Ovary (tissue), 10 donors: Measurements from ENCODE around the gene SEC24C. TPM values are rescaled to one million over a fixed set of nuclear protein-coding genes. Genes with fewer than 3 reads are reported as not detected.
"Not testable (repeated sequence)": the region's sequence is repeated elsewhere in the genome, so short reads cannot be mapped to it uniquely, and the experiment has no call there.

Source experiments
- DNase-seq, 5 donors: peaks; one replicate each; pipeline ENCODE4 v3.0.0-alpha.2; 2019 to 2020
- H3K27ac ChIP-seq, 2 donors: fragments of 200-600 bp; one replicate each; pipeline versions ENCODE4 v1.5.1 to v1.8.0; 2019 to 2022
- H3K27me3 ChIP-seq: fragments of 200-600 bp; one replicate; pipeline ENCODE4 v1.8.0; 2022
- H3K36me3 ChIP-seq: fragments of 200-600 bp; sonication (generic); one replicate; pipeline ENCODE4 v1.5.1; 2019
- H3K4me1 ChIP-seq: one replicate; pipeline ENCODE4 v1.8.1; 2013; ENCODE audit warnings: mild to moderate bottlenecking, moderate library complexity; ENCODE audit not compliant: insufficient read depth
- H3K4me3 ChIP-seq: fragments of 200-600 bp; sonication (generic); one replicate; pipeline ENCODE4 v1.5.1; 2017
- H3K9me3 ChIP-seq, 2 donors: fragments of 200-600 bp in 1 of 2; sonication (generic) in 1 of 2; one replicate each; pipeline versions ENCODE4 v1.5.1 to v1.8.1; 2013 to 2019; ENCODE audit warnings: mild to moderate bottlenecking in 1 of 2, moderate library complexity in 1 of 2
- EP300 ChIP-seq: sonication (generic); formaldehyde crosslinking; IDR thresholded peaks from one replicate; pipeline ENCODE4 v1.6.1; 2017; ENCODE audit warnings: antibody characterized with exemption
- POLR2A ChIP-seq: fragments of 450-650 bp; IDR thresholded peaks from one replicate; pipeline ENCODE4 v1.6.1; 2017; ENCODE audit warnings: antibody characterized with exemption, mild to moderate bottlenecking, moderate library complexity
- WGBS, 3 donors: extraction: QIAGEN DNeasy Blood & Tissue Kit in 1 of 3; methylation state at CpG; one replicate each; pipeline versions ENCODE4 v1.1.5 to v1.1.7; 2013 to 2017; 5-methylcytosine and 5-hydroxymethylcytosine counted together
- intact Hi-C, 4 donors: fragments of 100-400 bp; cut with DNase I; formaldehyde crosslinking; loops; one replicate each; pipeline versions ENCODE4 v1.11.0 to v1.15.1; 2022 to 2023
- long read RNA-seq, 3 donors: library from polyadenylated mRNA in 2 of 3; unstranded in 2 of 3; transcript quantifications; one replicate each; pipeline ENCODE4 v2.0.0 and lab custom pipeline, GENCODE V29; 2021 to 2026
- polyA plus RNA-seq, 2 donors: library from polyadenylated mRNA; stranded (reverse); fragments of 200-250 nt in 1 of 2; fragments of 350-450 nt in 1 of 2; fragmentation: Illumina TruSeq in 1 of 2; extraction: RNeasy Lipid Tissue Mini Kit (QIAGEN cat#74804) in 1 of 2; gene quantifications; one replicate each; pipeline ENCODE4 v1.2.3, GENCODE V29; 2013 to 2014
- total RNA-seq, 7 donors: library from RNA; depleted of rRNA in 2 of 7; stranded (reverse); fragments of >200 nt in 2 of 7; fragmentation: NEBNext Ultra II Directional in 3 of 7; extraction: Animal tissue kit (Norgen Biotek cat#: 25700) in 3 of 7; gene quantifications; one replicate each; pipeline versions ENCODE4 v1.1.0 to v1.2.4, GENCODE V29; 2016 to 2023
- TF ChIP-seq, protein P1 (sequence below), 3 donors: fragments of 450-650 bp in 2 of 3; fragments of 200-600 bp in 1 of 3; IDR thresholded peaks; one replicate each; pipeline versions ENCODE4 v1.5.1 to v1.8.0; 2016 to 2022; ENCODE audit warnings: antibody characterized with exemption in 3 of 3, mild to moderate bottlenecking in 1 of 3
- donor health status: DM: no; HTN: no; CAD: no; lungs with moderate emphysema.
- donor health status: DM: no; HTN: no; CAD: no.
- donor health status: Bipolar disorder and iron deficiency.
- donor health status: DM: yes; HTN: yes; CAD: no.
- donor health status: DM: no; HTN: no; CAD: no.
- donor health status: DM: yes; HTN: yes; CAD: no.

SEC24C gene, protein sequence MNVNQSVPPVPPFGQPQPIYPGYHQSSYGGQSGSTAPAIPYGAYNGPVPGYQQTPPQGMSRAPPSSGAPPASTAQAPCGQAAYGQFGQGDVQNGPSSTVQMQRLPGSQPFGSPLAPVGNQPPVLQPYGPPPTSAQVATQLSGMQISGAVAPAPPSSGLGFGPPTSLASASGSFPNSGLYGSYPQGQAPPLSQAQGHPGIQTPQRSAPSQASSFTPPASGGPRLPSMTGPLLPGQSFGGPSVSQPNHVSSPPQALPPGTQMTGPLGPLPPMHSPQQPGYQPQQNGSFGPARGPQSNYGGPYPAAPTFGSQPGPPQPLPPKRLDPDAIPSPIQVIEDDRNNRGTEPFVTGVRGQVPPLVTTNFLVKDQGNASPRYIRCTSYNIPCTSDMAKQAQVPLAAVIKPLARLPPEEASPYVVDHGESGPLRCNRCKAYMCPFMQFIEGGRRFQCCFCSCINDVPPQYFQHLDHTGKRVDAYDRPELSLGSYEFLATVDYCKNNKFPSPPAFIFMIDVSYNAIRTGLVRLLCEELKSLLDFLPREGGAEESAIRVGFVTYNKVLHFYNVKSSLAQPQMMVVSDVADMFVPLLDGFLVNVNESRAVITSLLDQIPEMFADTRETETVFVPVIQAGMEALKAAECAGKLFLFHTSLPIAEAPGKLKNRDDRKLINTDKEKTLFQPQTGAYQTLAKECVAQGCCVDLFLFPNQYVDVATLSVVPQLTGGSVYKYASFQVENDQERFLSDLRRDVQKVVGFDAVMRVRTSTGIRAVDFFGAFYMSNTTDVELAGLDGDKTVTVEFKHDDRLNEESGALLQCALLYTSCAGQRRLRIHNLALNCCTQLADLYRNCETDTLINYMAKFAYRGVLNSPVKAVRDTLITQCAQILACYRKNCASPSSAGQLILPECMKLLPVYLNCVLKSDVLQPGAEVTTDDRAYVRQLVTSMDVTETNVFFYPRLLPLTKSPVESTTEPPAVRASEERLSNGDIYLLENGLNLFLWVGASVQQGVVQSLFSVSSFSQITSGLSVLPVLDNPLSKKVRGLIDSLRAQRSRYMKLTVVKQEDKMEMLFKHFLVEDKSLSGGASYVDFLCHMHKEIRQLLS
- total RNA-seq (10 to 100 TPM; 30.3 to 70.4 (median 58.8) TPM), polyA plus RNA-seq (10 to 100 TPM; 32.2 to 60.5 TPM)
- long read RNA-seq, donor 1, partial matches to known transcripts: 33 of 39 reads
- long read RNA-seq, donor 1, other reads (novel, unspliced or antisense): 6 of 39 reads
- long read RNA-seq, donor 2, full-length matches to known transcripts: 2 of 24 reads
- long read RNA-seq, donor 2, partial matches to known transcripts: 22 of 24 reads
- long read RNA-seq, donor 2, other reads (novel, unspliced or antisense): 0 of 24 reads
- long read RNA-seq, donor 3, full-length matches to known transcripts: 49 of 238 reads
- long read RNA-seq, donor 3, partial matches to known transcripts: 157 of 238 reads
- long read RNA-seq, donor 3, other reads (novel, unspliced or antisense): 32 of 238 reads

DNA sequence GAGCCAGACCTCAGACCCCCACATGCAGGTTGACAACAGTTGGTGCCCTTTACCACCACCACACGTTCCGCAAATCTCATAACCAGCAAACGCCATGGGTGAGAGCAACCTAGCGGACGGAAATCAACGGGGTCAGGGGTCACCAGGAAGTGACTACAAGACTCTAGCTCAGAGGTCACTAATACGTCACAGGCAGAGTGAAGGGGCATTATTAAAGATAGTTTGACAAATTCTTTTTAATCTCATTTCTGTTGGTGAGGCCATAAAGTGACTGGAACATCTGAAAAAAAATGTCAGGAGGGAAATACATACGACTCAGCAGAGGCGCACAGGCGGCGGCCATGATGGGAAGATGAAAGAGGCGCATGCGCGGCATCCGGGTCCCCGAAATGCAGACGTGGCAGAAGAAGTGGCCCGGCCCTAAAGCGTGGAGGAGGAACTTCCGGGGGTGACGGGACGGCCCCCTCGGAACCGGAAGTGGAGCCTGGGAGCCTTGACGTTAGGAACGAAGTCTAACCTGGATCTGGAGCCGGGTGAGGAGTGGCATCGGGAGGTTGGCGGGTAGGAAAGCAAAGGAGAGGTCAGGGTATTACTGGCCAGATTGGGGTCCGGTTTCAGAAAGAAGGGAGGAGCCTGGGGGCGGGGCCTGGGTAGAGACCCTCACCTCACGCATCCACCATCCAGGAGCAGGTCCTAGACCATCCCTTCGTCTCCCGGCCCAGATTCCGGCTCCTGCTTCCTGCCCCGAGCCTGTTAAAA lies at the start of gene SEC24C:
SEC24C (plus strand) TSS at position 468 of the 759 bp plus-strand sequence. CDS start 2,461 bp downstream, outside the sequence.
- TF ChIP-seq, protein P1, sequence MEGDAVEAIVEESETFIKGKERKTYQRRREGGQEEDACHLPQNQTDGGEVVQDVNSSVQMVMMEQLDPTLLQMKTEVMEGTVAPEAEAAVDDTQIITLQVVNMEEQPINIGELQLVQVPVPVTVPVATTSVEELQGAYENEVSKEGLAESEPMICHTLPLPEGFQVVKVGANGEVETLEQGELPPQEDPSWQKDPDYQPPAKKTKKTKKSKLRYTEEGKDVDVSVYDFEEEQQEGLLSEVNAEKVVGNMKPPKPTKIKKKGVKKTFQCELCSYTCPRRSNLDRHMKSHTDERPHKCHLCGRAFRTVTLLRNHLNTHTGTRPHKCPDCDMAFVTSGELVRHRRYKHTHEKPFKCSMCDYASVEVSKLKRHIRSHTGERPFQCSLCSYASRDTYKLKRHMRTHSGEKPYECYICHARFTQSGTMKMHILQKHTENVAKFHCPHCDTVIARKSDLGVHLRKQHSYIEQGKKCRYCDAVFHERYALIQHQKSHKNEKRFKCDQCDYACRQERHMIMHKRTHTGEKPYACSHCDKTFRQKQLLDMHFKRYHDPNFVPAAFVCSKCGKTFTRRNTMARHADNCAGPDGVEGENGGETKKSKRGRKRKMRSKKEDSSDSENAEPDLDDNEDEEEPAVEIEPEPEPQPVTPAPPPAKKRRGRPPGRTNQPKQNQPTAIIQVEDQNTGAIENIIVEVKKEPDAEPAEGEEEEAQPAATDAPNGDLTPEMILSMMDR (IDR thresholded peaks at IDR 0.05): peak in 2 of 3 donors; percentile 7 to 25
- TF ChIP-seq POLR2A (peak; percentile 88), EP300 (no peak)
- H3K27ac ChIP-seq: peak within 1 kb of the TSS; percentile 73 to 81
- no peaks in the 10 kb centered on the region for H3K9me3 ChIP-seq
- peak; percentile 95 to 98 (median 97) for DNase-seq
- intact Hi-C loops: no loop called here
- H3K4me3 ChIP-seq: peak within 1 kb of the TSS; percentile 97
- no peaks in the 10 kb centered on the region for H3K36me3 ChIP-seq
- 0% methylated on average over 36 of the region's 36 CpGs for WGBS, 3 donors
- H3K4me1 ChIP-seq: peaks cover 6% of the 10 kb centered on the region
- no peaks in the 10 kb centered on the region for H3K27me3 ChIP-seq

DNA sequence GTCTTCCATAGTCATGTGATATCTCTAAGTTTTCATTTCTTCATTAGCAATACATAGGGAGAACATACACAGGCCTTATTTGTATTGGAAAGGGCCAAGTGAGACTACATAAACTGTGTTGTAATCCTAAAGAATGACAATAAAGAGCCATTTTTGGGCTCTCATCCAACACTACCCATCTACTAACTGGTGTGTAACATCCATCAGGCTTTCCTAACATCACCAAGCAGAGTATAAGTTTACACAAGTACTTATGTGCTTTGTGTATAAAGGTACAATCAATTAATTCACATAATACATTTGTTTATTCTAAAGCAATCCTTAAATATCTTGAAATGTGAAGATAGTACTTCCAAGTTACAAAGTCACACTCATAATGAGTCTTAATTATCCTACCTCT lies 48.9 kb upstream of the SEC24C start:
- H3K4me3 ChIP-seq, H3K36me3 ChIP-seq, H3K4me1 ChIP-seq, intact Hi-C loops, H3K27me3 ChIP-seq, DNase-seq, H3K9me3 ChIP-seq, H3K27ac ChIP-seq: not testable (repeated sequence)

DNA sequence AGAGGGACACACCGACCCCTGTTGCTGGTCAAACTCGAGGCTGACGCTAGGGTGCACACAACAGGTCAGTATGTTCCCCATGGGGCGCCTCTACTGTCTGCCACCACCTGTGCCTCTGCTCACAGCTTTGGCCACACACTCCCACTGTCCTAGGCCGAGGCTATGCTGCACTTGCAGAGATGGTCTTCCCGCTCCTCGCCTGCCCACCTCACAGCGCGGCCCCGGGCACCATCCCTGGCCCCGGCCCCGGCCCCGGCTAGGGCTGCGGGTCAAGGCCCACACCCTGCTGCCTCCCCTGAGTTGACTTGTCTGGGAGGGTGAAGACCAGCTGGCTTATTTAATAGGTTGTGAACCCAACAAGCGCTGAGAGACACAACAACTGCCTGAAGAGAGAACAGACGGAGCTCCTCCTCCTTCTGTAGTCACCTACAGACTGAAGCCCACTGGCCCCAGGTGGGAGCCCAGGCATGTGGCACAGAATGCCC lies 46.5 kb upstream of the SEC24C start, which contains the start of gene AGAP5:
AGAP5 (minus strand) TSS at position 435 of the 485 bp plus-strand sequence; CDS start at position 81, 354 bp downstream.
- H3K9me3 ChIP-seq, H3K36me3 ChIP-seq, H3K4me3 ChIP-seq, H3K27ac ChIP-seq, H3K4me1 ChIP-seq, H3K27me3 ChIP-seq, DNase-seq, intact Hi-C loops: not testable (repeated sequence)
- 89 to 93% (median 91%) methylated on average over 14 to 16 of the region's 16 CpGs for WGBS, 3 donors

DNA sequence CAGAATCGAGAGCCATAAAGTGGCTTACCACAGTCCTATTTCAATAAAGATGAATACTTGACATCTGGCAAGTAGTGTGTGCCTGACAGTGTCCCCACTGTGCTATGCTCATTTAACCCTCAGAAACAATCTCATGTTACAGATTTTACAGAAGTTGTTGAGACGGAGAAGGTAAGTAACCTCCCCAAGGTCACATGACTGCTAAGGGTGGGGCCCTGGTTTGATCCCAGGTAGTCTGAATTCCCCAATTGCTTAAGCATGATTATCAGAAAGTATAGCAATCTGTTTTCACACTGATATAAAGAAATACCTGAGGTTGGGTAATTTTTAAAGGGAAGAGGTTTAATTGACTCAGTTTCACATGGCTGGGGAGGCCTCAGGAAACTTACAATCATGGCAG lies 45.4 kb upstream of the SEC24C start:
- 96 to 98% (median 97%) methylated on average over 2 of the region's 2 CpGs for WGBS, 3 donors
- H3K36me3 ChIP-seq, H3K27ac ChIP-seq, H3K4me1 ChIP-seq, H3K27me3 ChIP-seq, intact Hi-C loops, H3K4me3 ChIP-seq, DNase-seq, H3K9me3 ChIP-seq: not testable (repeated sequence)

DNA sequence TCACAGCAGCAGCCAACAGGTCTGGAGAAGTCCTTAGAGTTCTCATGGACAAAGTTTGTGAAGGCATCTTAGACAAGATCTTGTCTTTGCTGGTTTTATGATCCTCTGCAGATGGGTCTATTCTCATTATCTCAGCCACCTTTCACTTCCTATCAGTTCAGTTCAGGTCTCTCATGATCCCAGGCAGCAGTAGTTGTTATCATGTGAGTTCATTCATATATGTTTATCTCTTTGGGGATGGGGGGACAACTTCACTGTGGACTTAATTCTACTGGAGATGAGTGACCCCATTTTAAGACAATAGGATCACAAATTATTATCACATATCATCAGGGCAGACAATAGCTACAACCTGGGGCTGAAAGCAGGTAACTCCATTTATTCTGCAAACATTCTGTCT lies 40.2 kb upstream of the SEC24C start:
- H3K27ac ChIP-seq, DNase-seq, H3K27me3 ChIP-seq, H3K4me1 ChIP-seq, H3K36me3 ChIP-seq, H3K4me3 ChIP-seq, H3K9me3 ChIP-seq, intact Hi-C loops: not testable (repeated sequence)

DNA sequence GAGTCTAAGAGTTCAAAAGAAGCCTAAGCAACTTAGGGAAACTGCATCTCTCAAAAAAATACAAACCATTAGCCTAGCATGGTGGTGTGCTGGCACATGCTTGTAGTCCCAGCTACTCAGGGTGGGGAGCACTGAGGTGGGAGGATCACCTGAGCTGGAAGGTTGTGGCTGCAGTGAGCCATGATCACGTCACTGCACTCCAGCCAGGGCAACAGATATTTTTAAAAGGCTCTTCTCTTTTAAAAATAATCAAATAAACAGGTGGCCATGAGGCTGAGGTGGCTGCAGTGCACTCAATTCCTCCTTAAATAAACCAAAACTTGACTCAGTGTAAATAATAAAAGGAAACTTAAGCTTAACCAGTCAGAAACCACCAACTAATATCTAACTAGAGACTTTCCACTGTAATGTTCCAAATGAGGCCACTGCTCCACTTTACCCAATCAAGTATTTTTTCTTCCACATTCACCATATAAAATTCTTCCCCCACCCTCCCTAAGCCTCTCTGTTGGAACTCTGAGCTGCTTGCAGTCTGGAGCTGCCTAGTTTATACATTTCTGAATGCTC lies 38.6 kb upstream of the SEC24C start:
- WGBS, 3 donors: 65 to 88% (median 81%) methylated on average over 1 of the region's 1 CpG
- H3K27me3 ChIP-seq, intact Hi-C loops, H3K4me3 ChIP-seq, H3K9me3 ChIP-seq, H3K4me1 ChIP-seq, H3K36me3 ChIP-seq, H3K27ac ChIP-seq, DNase-seq: not testable (repeated sequence)

DNA sequence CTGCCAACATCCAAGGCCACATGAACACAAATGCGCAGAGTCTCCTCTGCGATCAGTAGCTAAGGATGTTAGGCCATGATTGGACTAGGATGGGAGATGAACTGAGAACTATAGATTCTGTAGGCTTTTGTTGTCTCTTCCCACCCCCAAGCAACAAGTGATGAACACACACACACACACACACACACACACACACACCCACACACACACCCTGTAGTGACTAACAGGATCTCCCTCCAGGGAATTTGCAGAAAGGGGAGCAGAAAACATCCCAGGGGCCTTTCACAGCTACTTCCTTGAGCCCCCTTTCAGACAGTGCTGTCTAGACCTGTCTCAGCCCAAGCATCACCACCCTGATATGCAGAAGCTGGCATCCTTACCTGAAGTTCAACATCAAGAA lies 37.7 kb upstream of the SEC24C start:
- H3K27ac ChIP-seq, H3K36me3 ChIP-seq, intact Hi-C loops, H3K27me3 ChIP-seq, H3K4me1 ChIP-seq, H3K9me3 ChIP-seq, DNase-seq, H3K4me3 ChIP-seq: not testable (repeated sequence)
- WGBS, 3 donors: 98 to 100% (median 100%) methylated on average over 2 of the region's 2 CpGs

DNA sequence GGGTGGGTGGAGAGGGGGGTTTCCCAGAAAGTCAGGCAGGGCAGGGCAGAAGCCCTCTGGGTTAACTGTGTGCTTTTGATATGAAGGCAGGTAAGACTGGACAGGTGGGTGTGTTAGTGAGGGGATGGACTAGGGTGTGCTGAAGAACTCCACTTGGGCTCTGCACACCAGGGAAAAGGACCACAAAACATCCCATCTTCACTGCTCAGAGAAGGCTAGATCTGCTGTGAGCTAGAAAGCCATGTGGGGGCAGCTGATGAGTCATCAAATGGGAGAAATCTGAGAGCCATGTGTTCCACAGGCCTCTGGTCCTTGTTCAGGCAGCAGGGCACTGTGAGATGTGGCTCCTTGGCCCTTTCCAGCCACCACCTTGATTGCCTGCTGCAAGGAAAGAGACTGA lies 36.5 kb upstream of the SEC24C start:
- H3K27ac ChIP-seq, H3K36me3 ChIP-seq, intact Hi-C loops, H3K9me3 ChIP-seq, H3K4me1 ChIP-seq, H3K27me3 ChIP-seq, H3K4me3 ChIP-seq, DNase-seq: not testable (repeated sequence)

DNA sequence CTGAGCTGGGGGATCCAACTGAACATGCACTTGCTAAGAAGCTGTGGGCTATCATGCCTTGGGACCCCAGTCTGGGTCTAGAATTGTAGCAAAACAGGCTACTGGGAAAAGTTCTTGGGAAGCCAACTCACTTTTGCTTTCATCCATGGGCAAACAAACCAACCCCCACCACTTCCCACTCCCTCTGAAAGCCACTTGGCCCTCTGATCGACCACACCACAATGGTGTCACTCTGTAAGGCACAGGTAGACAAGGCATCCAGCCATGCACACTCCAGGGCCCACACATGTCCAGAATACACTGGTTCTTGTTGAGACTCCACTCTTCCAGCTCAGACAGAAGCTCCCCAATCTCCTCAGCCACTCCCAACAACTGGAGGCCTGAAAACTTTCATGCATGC lies 36.0 kb upstream of the SEC24C start:
- H3K27ac ChIP-seq, intact Hi-C loops, DNase-seq, H3K4me3 ChIP-seq, H3K9me3 ChIP-seq, H3K36me3 ChIP-seq, H3K4me1 ChIP-seq, H3K27me3 ChIP-seq: not testable (repeated sequence)
- 85 to 93% (median 91%) methylated on average over 1 of the region's 1 CpG for WGBS, 3 donors
